Smooth muscle cell of the brain vasculature (primary cell): ENCODE data around the gene ILF3.
"Not testable (repeated sequence)": the region's sequence is repeated elsewhere in the genome, so short reads cannot be mapped to it uniquely, and the experiment has no call there.

Experiments
- DNase-seq: peaks from one replicate; pipeline ENCODE4 v3.0.0-alpha.2; 2012; ENCODE audit warnings: low read depth, low spot score

The ILF3 gene

DNA sequence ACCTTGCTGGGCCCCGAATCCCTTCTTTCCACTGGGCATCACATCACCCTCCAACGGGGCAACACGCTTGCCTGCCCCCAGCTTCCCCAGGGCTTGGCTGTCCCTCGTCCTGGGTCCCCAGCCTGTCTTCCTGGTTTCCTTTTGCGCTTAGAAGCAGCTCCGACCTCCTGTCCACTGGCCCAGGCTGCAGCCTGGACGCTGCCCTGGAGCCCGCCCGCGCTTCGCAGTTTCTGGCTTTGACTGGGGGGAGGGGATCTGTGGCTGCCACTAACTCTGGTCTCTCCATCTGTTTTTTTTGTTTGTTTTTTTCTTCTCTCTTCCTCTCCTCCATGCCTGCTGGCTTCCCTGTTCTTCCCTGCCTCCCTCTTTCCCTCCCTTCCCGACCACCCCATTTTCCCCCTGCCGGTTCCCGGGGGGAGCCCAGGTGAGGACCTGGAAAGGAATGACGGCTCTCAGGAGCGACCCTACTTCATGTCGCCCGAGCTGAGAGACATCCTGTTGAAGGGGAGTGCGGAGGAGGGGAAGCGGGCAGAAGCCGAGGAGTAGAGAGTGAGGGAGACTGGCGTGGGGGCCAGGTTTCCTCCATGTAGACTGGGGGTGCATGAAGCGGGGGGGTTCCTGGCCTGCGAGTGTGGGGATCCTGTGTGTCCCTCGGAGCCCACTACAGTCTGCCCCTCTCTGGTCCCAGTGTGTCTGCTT, 11.5 kb upstream of the ILF3 start:
- DNase-seq, result no peak

DNA sequence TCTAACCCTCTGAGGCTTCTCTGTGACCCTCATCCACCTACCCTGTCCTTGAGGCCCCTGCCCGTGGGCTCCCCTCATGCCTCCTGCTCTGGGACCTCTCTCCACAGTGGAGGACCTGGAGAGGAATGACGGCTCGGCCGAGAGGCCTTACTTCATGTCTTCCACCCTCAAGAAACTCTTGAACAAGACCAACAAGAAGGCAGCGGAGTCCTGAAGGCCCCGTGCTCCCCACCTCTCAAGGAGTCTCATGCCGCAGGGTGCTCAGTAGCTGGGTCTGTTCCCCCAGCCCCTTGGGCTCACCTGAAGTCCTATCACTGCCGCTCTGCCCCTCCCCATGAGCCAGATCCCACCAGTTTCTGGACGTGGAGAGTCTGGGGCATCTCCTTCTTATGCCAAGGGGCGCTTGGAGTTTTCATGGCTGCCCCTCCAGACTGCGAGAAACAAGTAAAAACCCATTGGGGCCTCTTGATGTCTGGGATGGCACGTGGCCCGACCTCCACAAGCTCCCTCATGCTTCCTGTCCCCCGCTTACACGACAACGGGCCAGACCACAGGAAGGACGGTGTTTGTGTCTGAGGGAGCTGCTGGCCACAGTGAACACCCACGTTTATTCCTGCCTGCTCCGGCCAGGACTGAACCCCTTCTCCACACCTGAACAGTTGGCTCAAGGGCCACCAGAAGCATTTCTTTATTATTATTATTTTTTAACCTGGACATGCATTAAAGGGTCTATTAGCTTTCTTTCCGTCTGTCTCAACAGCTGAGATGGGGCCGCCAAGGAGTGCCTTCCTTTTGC, 10.8 kb upstream of the ILF3 start:
- DNase-seq, result no peak

DNA sequence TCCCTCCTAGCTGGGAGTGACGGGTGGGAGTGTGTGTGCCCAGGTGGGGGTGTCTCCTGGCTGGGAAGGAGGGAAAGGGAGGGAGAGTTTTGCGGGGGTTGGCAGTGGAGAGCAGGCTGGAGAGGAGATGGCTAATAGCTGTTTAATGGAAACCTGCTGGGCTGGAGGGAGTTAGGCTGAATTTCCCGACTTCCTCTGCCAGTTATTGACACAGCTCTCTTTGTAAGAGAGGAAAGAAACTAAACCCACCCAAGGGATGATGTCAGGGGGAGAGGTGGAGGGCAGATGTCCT, 10.2 kb upstream of the ILF3 start:
- DNase-seq, result no peak

DNA sequence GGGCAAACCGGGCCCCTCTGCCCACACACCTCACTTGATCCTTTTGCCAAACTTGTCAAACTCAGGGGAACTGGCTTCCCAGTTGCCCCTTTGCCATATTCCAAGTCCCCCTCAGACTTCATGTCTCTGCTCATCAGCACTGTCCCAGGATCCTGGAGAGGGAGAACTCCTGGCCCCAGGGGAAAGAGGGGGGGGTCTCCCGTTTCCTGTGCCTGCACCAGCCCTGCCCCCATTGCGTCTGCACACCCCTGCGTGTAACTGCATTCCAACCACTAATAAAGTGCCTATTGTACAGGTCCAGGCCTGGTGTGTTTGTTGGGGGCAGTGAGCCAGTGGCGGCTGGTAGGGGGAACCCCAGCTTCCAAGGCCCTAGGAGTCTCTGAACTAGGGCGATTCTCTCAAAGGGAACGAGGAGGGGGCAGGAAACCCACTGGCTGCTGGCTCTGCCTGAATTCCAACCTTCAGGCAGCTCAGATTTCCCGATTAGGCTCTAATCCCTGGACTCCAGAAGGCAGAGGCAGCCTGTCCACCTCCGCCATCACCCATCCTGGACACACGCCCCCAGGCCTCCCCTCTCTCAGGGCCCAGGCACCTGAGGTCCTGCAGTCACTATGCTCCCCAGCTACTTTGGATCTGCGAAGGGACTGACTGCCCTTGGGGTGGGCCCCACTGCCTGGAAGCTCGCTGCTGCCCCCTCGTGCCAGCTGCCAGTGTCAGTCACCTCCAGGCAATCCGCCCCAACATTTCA, 9.7 kb upstream of the ILF3 start:
- DNase-seq, result no peak

DNA sequence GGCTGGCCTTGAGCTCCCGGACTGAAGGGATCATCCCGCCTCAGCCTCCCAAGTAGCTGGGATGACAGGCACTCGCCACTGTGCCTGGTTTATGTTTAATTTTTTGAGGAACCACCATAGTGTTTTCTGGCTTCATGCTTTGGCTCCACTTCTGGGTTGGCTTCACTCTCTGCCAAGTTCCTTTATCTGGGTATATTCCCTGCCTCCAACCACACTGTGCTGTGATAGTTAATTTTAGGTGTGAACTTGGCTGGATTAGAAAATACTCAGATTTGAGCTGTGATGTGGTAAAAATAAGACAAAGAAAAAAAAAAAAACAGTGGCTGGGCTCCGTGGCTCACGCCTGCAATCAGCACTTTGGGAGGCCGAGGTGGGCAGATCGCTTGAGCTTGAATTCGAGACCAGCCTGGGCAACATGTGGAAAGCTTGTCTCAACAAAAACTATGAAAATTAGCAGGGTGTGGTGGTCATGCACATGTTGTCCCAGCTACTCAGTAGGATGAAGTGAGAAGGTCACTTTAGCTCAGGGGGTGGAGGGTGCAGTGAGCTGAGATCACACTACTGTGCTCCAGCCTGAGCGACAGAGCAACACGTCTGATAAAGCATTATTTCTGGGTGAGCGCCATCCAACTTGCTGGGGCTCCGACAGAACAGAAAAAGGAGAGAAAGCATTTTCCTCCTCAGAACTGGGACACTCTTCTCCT, 7.5 kb upstream of the ILF3 start:
- DNase-seq, result no peak

DNA sequence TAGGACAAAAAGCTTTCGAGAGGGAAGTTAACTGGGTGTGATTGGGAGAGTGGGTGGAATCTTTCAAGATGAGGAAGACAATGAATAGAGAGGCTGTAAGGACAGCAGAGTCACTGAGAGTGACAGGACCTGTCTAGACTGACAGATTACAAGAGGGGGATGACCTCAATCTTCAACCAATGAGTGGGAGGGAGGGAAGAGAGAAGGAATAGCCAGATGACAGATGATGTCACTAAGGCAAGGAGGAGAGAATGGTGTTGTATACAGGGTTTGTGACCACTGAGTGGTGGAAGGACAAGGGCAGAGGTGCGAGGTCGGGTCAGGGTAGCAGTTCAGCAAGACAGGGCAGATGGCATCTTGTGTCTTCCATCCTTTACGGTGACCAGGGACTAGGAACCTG, 5.8 kb upstream of the ILF3 start:
- DNase-seq, result no peak

DNA sequence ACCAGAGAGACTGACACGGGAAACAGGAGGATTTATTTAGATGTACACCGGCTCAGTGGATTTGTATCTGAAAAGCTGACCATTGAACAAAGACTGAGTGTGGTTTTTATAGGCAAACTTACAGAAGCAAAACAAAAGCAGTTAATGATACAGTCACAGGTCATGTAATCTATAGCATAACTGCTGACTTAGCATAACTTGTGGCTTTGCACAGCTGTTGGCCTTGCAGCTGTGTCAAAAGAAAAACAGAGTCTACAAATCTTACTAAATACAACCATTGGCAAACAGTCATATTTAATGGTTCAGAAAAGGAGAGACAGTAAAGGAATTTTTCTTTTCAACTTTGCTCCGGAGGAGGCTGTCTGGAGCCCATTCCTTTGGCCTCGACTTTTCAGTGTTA, 2.3 kb upstream of the ILF3 start:
- no peak for DNase-seq

DNA sequence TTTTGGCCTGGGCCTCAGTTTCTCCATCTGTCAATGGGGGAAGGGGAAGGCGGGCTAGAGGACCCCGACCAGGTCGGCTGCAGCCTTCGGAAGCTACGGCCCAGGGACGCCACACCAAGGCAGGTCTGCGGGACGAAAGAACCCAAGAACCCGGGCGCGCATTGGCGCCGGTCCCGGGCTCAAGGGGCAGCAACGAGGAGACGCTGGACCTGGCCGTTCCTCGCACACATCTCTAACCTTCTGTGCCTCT, 739 bp upstream of the ILF3 start:
- DNase-seq, result no peak

DNA sequence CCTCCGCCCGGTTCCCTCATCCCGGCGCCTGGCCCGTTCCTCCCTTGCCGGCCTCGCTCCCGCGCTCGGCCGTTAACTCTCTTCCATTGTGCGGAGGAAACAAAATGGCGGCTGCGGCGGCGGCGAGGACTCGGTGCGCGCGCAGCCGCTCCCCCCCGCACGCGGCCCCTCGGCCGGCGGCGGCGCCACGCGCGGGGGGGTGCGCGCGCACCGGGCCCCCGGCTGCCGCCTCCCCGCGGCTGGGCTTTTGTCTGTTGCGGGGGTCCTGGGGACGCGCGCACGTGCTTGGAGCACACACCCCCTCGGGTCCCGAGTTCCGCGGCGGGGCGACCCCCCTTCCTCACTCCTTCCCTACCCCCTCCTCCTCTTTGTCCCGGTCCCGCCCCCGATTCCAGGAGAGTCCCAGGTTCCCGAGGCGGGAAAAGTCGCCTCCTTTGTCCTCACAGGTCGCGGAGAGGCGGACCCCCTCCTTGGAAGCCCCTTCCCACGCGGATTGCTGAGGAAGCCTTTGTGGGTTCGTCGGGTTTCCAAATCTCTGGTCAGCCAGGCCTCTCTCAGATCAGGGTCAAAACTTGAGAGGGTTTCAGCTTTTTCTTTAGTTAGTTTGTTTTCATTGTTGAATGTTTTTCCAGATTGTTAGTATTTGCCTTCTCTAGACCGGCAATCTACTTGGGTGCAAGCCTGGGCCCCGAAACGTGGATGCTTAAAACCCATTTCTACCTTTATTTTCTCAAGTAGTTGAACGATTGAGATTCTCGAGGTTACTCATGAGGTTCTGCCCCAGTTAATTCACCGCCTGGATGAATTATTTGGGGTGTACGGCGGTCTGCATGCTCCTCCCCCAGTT, 687 bp downstream of the ILF3 start:
- no peak for DNase-seq

DNA sequence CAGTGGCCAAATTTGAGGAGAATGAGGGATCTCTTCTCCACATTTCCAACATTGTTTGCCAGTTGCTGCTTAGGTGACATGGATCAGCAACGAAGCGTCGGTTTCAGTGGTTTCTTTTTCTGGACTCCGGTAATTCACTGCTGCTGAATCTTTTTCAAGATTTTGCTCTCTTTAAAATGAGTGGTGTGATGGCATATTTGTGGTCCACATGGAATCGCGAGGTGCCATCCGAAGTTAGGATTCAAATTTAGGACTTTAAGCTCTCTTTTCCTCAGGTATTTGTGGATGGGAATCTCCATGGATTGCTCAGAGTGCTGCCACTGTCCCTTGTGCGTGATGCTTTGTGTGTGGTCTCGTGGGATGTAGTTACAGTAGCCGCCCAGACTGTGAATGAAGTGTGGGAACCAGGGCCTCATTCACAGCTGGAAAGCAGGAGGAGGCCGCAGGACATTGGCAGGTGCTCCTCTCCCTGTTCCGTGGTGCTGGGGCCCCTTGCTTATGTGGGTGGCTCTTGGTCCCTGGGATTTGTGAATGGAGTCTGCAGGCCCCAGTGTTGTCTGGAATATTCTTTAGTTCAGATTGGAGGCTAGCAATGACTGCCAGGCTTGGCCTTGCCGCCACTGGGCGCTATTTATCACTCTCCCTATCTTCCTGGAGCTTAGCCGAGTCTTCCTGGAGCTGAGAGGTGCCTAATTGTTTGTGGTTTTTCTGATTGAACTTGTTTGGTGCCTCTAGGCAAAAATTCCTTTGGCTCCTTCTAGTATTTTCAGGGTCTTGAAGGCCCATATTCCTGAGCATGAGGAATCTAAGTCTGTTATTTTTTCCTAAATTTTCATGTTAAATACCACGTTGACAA, 1.5 kb downstream of the ILF3 start:
- no peak for DNase-seq

DNA sequence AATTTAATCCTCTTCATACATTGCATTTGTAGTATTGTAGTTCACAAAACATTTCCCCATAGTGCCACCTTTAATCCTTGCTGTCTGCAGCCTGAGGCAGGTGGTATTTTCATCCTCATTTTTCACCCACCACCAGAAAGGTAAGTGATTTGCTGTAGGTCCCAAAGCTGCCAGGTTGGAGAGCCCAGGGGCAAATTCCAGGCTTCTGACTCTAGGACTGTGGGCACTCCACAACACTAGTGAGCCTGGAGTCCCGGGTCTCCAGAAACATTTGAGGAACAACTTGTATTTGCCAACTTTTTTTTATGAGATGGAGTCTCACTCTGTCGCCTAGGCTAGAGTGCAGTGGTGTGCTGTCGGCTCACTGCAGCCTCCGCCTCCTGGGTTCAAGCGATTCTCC, 6.2 kb downstream of the ILF3 start:
- DNase-seq, result no peak

DNA sequence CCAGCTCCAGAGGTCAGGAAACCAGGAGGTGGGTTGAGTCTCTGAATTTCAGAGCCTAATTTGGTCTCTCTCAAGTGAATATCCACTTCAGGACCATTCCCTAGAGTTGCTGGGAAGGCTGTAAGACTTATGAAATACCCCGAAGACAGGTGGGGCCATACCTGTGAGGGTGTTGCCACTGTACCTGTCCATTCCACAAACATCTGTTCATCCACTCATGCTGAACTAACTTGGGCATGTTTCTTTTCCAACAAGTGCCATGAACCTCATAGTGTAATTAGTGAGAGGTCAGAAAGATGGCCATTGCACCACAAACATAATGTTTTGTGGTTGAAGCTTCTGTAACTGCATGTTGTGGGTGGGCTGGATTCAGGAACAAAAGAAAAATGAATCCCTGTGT, 7.8 kb downstream of the ILF3 start:
- no peak for DNase-seq

DNA sequence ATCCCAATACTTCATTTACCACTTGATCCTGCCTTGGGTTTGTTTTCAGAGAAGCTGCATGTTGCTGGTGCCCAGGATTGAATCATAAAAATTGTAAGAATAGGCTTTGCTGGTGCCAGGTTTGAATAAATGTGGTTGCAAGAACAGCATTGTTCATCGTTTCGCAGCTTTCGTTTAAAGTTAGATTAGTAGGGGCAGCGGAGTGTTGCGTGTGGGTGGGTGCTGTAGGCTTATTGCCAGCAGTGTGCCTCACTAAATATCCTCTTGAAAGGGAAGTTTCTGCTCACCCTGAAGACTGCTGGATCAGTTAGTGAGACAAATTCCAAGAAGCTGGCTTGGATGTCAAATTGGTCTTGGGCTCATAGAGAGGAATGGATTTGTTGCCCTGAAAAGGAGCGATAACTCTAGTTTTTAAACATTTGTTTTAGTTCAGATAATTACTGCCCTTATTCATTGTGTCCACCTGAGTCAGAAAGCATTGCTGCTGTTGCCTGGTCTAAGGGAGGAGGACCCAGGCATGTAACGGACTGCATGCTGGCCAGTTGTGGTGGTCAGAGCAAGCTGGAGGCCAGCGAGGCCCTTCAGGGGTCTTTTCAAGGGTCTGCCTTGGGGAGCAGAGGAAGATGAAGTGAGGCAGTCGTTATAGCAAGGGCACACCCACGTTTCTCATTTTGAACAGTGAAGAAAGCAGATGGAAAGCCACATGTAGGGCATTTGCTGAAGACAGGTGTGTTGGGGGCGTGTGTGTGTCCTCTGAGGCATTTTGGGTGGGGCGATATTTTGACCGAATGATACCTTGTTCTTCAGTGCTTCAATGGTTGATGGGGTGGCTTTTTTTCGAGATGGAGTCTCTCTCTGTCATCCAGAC, 8.5 kb downstream of the ILF3 start:
- DNase-seq, result no peak

DNA sequence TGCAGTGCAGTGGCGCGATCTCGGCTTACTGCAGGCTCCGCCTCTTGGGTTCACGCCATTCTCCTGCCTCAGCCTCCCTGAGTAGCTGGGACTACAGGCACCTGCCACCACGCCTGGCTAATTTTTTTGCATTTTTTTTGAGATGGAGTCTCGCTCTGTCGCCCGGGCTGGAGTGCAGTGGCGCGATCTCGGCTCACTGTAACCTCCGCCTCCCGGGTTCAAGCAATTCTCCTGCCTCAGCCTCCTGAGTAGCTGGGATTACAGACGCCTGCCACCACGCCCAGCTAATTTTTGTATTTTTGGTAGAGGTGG, 9.1 kb downstream of the ILF3 start:
- not testable (repeated sequence) for DNase-seq

DNA sequence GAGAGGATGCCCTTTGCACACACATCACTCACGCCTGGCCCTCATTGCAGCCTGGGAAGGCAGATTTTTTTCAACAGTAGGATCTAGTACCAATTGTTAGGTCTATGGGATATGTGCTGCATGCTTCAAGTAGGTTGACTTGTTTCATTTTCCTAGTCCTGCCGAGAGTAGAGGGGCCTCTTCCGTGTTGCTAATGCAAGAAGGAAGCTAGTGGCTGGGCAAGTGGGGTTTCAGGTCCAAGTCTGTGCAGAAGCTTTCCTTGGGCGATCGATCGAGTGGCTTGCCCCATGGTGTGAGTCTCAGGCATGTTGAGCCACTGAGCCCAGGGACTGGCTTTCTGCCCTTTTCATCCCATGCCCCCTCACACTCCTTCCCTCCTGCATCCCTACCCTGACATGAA, 13.7 kb downstream of the ILF3 start:
- DNase-seq, result no peak

DNA sequence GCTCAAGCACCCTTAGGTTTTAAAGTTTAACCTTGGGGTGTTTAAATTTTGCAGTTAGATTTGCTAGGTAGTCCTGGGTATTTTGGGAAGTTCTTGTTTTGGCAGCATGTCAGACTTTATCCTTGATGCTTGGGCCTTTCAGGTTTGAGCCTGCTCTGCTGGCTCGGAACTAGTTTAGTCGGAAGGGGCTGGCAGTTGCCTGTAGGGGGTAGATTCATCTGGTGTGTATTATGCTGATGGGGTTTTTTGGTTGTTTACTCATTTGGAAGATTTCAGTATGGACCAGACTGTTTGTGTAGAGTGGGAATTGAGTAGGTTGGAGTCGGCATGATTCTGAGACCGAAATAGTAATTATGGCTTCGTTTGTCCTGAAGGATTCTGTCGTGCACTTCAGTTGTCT, 15.1 kb downstream of the ILF3 start:
- no peak for DNase-seq

DNA sequence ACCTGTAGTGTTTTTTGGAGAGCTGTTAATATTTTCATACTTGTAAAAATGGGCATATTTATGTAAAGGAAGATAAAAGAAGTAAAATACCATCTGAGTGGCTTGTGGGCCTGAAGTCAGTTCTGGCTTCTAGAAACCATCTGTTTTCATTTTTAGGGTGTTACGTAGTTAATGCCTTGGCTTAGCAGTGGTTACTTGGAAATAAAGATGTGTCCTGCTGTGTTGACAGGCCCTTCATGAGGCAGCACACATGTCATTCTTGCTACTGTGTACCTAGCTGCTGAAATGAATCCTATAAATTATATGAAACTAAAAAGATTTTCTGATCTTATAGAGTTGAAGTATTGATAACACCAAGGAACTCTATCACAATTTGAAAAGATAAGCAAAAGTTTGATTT, 16.0 kb downstream of the ILF3 start:
- DNase-seq, result no peak

DNA sequence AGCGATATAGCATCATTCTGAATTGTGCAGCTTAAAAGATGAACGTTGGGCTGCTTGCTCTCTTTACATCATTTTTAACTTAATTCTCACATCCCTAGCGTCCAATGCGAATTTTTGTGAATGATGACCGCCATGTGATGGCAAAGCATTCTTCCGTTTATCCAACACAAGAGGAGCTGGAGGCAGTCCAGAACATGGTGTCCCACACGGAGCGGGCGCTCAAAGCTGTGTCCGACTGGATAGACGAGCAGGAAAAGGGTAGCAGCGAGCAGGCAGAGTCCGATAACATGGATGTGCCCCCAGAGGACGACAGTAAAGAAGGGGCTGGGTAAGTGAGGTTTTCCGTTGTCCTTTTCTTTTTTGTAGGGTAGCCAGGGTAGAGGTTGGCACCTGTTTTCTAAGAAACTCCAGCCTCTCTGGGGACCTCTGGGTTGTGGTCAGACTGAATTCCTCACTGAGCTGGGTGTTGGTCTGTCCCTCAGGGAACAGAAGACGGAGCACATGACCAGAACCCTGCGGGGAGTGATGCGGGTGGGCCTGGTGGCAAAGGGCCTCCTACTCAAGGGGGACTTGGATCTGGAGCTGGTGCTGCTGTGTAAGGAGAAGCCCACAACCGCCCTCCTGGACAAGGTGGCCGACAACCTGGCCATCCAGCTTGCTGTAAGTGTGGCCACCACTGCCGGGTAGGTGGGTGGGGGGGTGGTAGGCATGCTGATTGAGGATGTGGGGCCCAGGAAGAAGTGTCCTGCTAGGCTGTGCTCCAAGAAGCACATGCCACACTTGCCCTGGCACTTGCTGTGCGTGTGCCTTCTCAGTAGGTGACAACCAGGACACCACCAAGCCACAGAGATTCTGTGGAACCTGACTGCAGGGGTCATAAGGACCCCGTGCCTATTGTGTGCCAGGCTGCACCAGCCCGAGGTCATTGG, 17.0 kb downstream of the ILF3 start:
- no peak for DNase-seq

DNA sequence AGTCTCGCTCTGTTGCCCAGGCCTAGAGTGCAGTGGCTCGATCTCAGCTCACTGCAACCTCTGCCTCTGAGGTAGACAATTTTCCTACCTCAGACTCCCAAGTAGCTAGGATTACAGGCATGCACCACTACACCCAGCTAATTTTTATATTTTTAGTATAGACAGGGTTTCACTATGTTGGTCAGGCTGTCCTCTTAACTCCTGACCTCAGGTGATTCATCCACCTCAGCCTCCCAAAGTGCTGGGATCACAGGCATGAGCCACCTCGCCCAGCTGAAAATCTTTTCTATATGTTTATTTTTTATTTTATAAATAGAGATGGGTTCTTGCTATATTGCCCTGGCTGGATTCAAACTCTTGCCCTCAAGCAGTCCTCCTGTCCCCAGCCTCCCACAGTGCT, 17.8 kb downstream of the ILF3 start:
- not testable (repeated sequence) for DNase-seq
